Neural cell (in vitro differentiated cells): ENCODE results near the gene PIK3C2A. TPM values are rescaled to one million over a fixed set of nuclear protein-coding genes. Genes with fewer than 3 reads are reported as not detected.

Experiments
- H2AFZ ChIP-seq: fragments of 200-600, 300-800 bp; sonication (generic), shearing (Covaris generic); 2 replicates; pipeline ENCODE4 v1.6.0; 2014; ENCODE audit warnings: low read depth, mild to moderate bottlenecking, antibody characterized with exemption, low read length, moderate library complexity
- H3F3A ChIP-seq: fragments of 200-600 bp; shearing (Covaris generic); 2 replicates; pipeline ENCODE4 v1.6.1; 2016; ENCODE audit warnings: mild to moderate bottlenecking, moderate library complexity, mixed read lengths, antibody characterized with exemption, low read length; ENCODE audit not compliant: insufficient read depth, poor library complexity, severe bottlenecking
- H3K27ac ChIP-seq: fragments of 200-600, 300-800 bp; sonication (generic), shearing (Covaris generic); 2 replicates; pipeline ENCODE4 v1.5.1; 2014; ENCODE audit warnings: mild to moderate bottlenecking, low read length, moderate library complexity
- H3K27me3 ChIP-seq: fragments of 300-800, 200-600 bp; sonication (generic), shearing (Covaris generic); 2 replicates; pipeline ENCODE4 v1.6.0; 2014; ENCODE audit warnings: mild to moderate bottlenecking, low read depth, low read length, moderate library complexity; ENCODE audit not compliant: insufficient read depth
- H3K36me3 ChIP-seq: fragments of 300-800, 200-600 bp; sonication (generic), shearing (Covaris generic); 2 replicates; pipeline ENCODE4 v1.5.1; 2014; ENCODE audit warnings: mild to moderate bottlenecking, antibody characterized with exemption, low read length, moderate library complexity; ENCODE audit not compliant: insufficient read depth
- H3K4me2 ChIP-seq: fragments of 300-800, 200-600 bp; sonication (generic), shearing (Covaris generic); 2 replicates; pipeline ENCODE4 v1.6.0; 2014; ENCODE audit warnings: mild to moderate bottlenecking, low read length
- H3K4me3 ChIP-seq: fragments of 300-800, 200-600 bp; sonication (generic), shearing (Covaris generic); 2 replicates; pipeline ENCODE4 v1.5.1; 2014; ENCODE audit warnings: mild to moderate bottlenecking, low read length, moderate library complexity
- H3K79me2 ChIP-seq: fragments of 200-600 bp; shearing (Covaris generic); replicated peaks from 2 replicates; pipeline ENCODE4 v1.6.0; 2014; ENCODE audit warnings: mild to moderate bottlenecking, low read length, moderate library complexity; ENCODE audit not compliant: insufficient read depth
- H3K9ac ChIP-seq: fragments of 300-800, 200-600 bp; sonication (generic), shearing (Covaris generic); 2 replicates; pipeline ENCODE4 v1.6.1; 2016; ENCODE audit warnings: mild to moderate bottlenecking, low read length, mixed read lengths
- H3K9me2 ChIP-seq: fragments of 200-600 bp; shearing (Covaris generic); 2 replicates; pipeline ENCODE4 v1.6.1; 2016; ENCODE audit warnings: mild to moderate bottlenecking, low read length, mixed read lengths; ENCODE audit not compliant: insufficient read depth
- H3K9me3 ChIP-seq: fragments of 200-600, 300-800 bp; sonication (generic), shearing (Covaris generic); 2 replicates; pipeline ENCODE4 v1.6.1; 2016; ENCODE audit warnings: mild to moderate bottlenecking, mixed run types, low read length, moderate library complexity, mixed read lengths
- H4K20me1 ChIP-seq: fragments of 200-600 bp; shearing (Covaris generic); 2 replicates; pipeline ENCODE4 v1.6.1; 2016; ENCODE audit warnings: mild to moderate bottlenecking, mixed run types; ENCODE audit not compliant: insufficient read depth
- CTCF ChIP-seq: fragments of 450-650 bp; IDR thresholded peaks from 2 replicates; pipeline ENCODE4 v1.5.1; 2014; ENCODE audit warnings: antibody characterized with exemption, mild to moderate bottlenecking, moderate library complexity; ENCODE audit not compliant: poor library complexity, severe bottlenecking
- EP300 ChIP-seq: fragments of 450-650 bp; conservative IDR thresholded peaks from 2 replicates; pipeline ENCODE4 v1.6.1; 2014; ENCODE audit warnings: antibody characterized with exemption, mild to moderate bottlenecking, moderate library complexity; ENCODE audit not compliant: poor library complexity, severe bottlenecking
- EZH2 ChIP-seq: fragments of 200-600, 300-800 bp; shearing (Covaris generic), sonication (generic); IDR thresholded peaks from 2 replicates; pipeline ENCODE4 v1.6.1; 2014; ENCODE audit warnings: antibody characterized with exemption, low read length, borderline replicate concordance, mild to moderate bottlenecking; ENCODE audit not compliant: insufficient read depth, poor library complexity, severe bottlenecking
- MXI1 ChIP-seq: fragments of 450-650 bp; conservative IDR thresholded peaks from 2 replicates; pipeline ENCODE4 v1.6.1; 2014; ENCODE audit warnings: antibody characterized with exemption, mild to moderate bottlenecking; ENCODE audit not compliant: poor library complexity, severe bottlenecking
- POLR2AphosphoS5 ChIP-seq: IDR thresholded peaks from 2 replicates; pipeline ENCODE4 v1.6.1; 2012
- RAD21 ChIP-seq: fragments of 450-650 bp; conservative IDR thresholded peaks from 2 replicates; pipeline ENCODE4 v1.6.1; 2014; ENCODE audit warnings: antibody characterized with exemption, mild to moderate bottlenecking, moderate library complexity
- REST ChIP-seq: IDR thresholded peaks from 2 replicates; pipeline ENCODE4 v1.6.1; 2012; ENCODE audit warnings: borderline replicate concordance
- SMC3 ChIP-seq: fragments of 450-650 bp; conservative IDR thresholded peaks from 2 replicates; pipeline ENCODE4 v1.6.1; 2014; ENCODE audit warnings: antibody characterized with exemption, mild to moderate bottlenecking, moderate library complexity; ENCODE audit not compliant: poor library complexity
- TAF1 ChIP-seq: IDR thresholded peaks from 2 replicates; pipeline ENCODE4 v1.6.1; 2012; ENCODE audit warnings: low read depth
- polyA plus RNA-seq: library from polyadenylated mRNA; depleted of rRNA; stranded (reverse); fragments of >200 nt; gene quantifications from 2 replicates; pipeline ENCODE4 v1.2.3, GENCODE V29; 2014

The PIK3C2A gene
- polyA plus RNA-seq, 1 donor from 2014 or later: 24.9 TPM

- Histone ChIP-seq H3K27ac (no peak overlapping the region), H3K79me2 (no peaks in the 10 kb centered on the region), H3K27me3 (no peaks in the 10 kb centered on the region), H3K9me3 (no peaks in the 10 kb centered on the region), H3K4me2 (no peak overlapping the region), H3F3A (no peaks in the 10 kb centered on the region), H3K9ac (no peak overlapping the region), H2AFZ (no peak overlapping the region), H3K36me3 (no peaks in the 10 kb centered on the region), H4K20me1 (no peaks in the 10 kb centered on the region), H3K9me2 (no peaks in the 10 kb centered on the region), H3K4me3 (no peak overlapping the region)
- TF ChIP-seq EZH2: no peak
- no peak for TF ChIP-seq CTCF
- TF ChIP-seq MXI1: no peak
- TF ChIP-seq EP300: no peak
- no peak for TF ChIP-seq POLR2AphosphoS5
- TF ChIP-seq TAF1: no peak
- no peak for TF ChIP-seq REST
- no peak for TF ChIP-seq SMC3
- no peak for TF ChIP-seq RAD21
Measured at GRCh38 chr11:17171343-17171742, 36.4 kb downstream of the PIK3C2A start.

- Histone ChIP-seq H3K79me2 (peaks cover 6% of the 10 kb centered on the region), H4K20me1 (no peaks in the 10 kb centered on the region)
Measured at GRCh38 chr11:17169876-17170275, 37.9 kb downstream of the PIK3C2A start.

More at GRCh38 chr11:17169876-17170275, 37.9 kb downstream of the PIK3C2A start:
- Histone ChIP-seq H3K4me2 (no peak overlapping the region), H3K27me3 (no peaks in the 10 kb centered on the region), H3K36me3 (no peaks in the 10 kb centered on the region), H3K9ac (no peak overlapping the region), H3K4me3 (no peak overlapping the region), H3K9me3 (no peaks in the 10 kb centered on the region), H3F3A (no peaks in the 10 kb centered on the region), H3K9me2 (no peaks in the 10 kb centered on the region), H3K27ac (no peak overlapping the region), H2AFZ (no peak overlapping the region)
- TF ChIP-seq REST: no peak
- no peak for TF ChIP-seq POLR2AphosphoS5
- no peak for TF ChIP-seq RAD21
- TF ChIP-seq MXI1: no peak
- no peak for TF ChIP-seq SMC3
